GM08714 (cell line): ENCODE measurements around the gene PLIN1.

ENCODE experiments used
- H3K4me3 ChIP-seq: fragments of 200-500 bp; sonication (Bioruptor generic); 2 replicates; pipeline ENCODE4 v1.5.1; 2014; ENCODE audit warnings: mild to moderate bottlenecking, low read length, inconsistent platforms
- ZNF274 ChIP-seq: IDR thresholded peaks from 2 replicates; pipeline ENCODE4 v1.6.1; 2012; ENCODE audit warnings: mild to moderate bottlenecking, low read depth, low read length

PLIN1 gene

GRCh38 chr15:89630974-89631901 is 47.9 kb downstream of the PLIN1 start:
- no peak overlapping the region for H3K4me3 ChIP-seq
- TF ChIP-seq ZNF274, result no peak

- TF ChIP-seq ZNF274, result no peak
- no peak overlapping the region for H3K4me3 ChIP-seq
These were observed 48.9 kb downstream of the PLIN1 start for GRCh38 chr15:89630260-89630659.

DNA sequence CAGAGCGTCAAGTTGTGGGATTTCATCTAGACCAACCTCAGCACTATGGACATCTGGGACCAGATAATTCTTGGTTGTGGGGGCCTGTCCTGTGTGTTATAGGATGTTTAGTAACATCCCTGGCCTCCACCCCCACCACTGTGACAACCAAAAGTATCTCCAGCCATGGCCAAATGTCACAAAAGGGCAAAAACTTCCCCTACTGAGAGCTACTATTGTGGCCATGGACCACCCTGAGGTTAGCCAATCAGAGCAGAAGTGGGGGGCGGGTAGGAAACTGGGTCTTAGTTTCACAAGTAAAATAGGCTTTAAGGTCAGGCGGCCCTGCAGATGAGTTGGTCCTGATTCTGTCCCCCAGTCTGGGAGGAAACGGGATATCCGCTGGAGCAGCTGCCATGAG is 49.3 kb downstream of the PLIN1 start:
- no peak overlapping the region for H3K4me3 ChIP-seq
- TF ChIP-seq ZNF274, result no peak

GRCh38 chr15:89628806-89629715 is 50.1 kb downstream of the PLIN1 start:
- H3K4me3 ChIP-seq, result no peak overlapping the region
- TF ChIP-seq ZNF274, result no peak

DNA sequence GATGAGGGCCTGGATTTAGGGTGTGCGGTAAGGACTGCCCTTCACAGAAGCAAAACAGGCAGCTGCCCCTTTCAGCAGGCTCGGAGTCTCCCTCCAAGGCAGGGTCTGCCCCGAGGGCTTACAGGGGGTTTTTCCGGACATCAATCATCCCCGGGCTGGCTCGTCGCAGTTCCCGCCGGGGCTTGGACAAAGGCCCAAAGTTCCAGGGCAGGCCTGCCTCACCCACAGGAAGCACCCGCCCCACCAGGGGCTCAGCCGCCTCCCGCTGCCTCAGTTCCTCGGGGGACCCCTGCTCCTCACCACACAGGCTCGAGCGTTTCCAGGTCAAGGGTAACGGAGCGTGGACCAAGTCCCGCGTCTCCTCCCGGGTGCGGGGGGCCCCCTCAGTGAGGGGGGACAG is 50.9 kb downstream of the PLIN1 start:
- no peak for TF ChIP-seq ZNF274
- no peak overlapping the region for H3K4me3 ChIP-seq

GRCh38 chr15:89627256-89627970 is 51.8 kb downstream of the PLIN1 start:
- H3K4me3 ChIP-seq, result no peak overlapping the region
- TF ChIP-seq ZNF274, result no peak

DNA sequence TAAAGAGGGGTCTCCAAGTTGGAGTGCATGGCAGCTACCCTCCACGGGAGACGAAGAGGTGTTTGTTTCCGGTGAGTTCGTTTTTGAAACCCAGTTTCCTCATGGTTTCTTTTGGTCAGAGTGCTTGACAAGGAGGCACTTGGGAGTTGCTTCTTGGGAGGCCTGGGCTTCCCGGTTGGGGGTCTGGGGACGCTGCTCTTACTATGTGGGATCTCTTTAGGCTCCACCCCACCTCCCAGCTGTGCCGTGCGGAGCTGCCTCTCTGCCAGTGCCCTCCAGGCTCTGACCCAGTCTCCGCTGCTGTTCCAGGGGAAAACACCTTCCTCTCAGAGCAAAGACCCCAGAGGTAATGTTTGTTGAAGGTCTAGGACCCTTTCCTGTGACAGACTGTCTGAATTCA is 53.5 kb downstream of the PLIN1 start:
- no peak for TF ChIP-seq ZNF274
- H3K4me3 ChIP-seq, result no peak overlapping the region

DNA sequence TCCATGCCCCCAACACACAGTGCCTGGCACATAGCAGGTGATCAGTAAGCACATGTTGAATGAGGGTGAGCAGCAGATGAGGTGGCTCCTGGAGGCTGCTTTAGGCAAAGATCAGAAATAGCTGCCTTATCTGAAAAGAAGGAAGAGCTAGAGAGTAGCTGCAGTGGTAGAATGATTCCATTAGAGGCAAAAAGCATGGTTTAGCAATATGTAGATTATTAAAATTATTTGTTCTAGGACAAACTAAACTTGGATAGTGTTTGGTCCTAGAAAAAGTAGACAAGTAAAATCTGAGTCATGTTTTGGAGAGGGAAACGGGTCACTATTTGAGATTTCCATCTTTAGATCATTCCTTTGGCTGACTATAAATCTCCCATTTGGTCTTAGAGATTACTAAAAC is 56.0 kb downstream of the PLIN1 start:
- TF ChIP-seq ZNF274, result no peak
- no peak overlapping the region for H3K4me3 ChIP-seq

DNA sequence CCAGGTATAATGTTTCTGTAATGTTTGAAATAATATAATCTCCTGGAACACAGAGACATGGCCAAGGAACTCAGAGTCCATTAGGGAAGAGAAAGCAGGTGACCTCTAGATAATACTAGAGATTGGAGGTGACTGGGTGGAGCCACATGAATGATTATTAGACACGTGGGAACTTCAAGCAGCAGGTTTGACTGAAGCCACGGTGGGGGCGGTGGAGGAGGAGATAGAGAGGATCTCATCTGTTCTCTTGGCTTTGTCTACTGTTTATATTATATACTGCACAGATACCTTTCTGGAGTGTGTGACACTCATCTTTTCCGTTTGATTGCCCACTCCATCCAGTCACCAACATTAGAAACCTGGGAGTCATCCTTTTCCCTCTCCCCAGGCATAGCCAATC is 57.6 kb downstream of the PLIN1 start:
- no peak for TF ChIP-seq ZNF274
- no peak overlapping the region for H3K4me3 ChIP-seq

GRCh38 chr15:89616228-89616627 is 62.9 kb downstream of the PLIN1 start:
- no peak for TF ChIP-seq ZNF274
- H3K4me3 ChIP-seq, result no peak overlapping the region

- H3K4me3 ChIP-seq, result no peak overlapping the region
- TF ChIP-seq ZNF274, result no peak
These were observed 64.0 kb downstream of the PLIN1 start for GRCh38 chr15:89615135-89615534.
